Activated gamma-delta T cell treated with Interleukin-2 at 50 U/mL for 16 hours (primary cell): ENCODE data around the gene TMEM108.

ENCODE experiments used
- DNase-seq: peaks from one replicate; pipeline ENCODE4 v3.0.0-alpha.2; 2020

Gene TMEM108

GRCh38 chr3:133440652-133441051 is 402.5 kb downstream of the TMEM108 start:
- no peak for DNase-seq

- no peak for DNase-seq
Measured at GRCh38 chr3:133441867-133442270, 403.7 kb downstream of the TMEM108 start.

DNA sequence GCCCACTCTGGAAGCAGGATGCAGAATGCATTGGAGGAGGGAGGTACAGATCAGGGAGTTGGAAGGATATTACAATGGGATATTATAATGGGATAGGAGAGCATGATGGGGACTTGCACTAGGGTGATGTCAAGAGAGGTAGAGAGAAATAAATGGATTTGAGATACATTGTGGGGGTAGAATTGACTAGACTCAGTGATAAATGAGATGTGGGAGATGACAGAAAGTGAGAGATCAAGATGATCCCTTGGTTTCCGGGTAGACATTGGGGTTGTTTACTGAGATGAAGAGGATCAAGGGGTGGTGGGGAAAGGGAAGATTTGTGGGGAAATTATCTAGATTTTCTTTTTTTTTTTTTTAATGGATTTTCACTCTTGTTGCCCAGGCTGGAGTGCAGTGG is 404.3 kb downstream of the TMEM108 start:
- DNase-seq: no peak

DNA sequence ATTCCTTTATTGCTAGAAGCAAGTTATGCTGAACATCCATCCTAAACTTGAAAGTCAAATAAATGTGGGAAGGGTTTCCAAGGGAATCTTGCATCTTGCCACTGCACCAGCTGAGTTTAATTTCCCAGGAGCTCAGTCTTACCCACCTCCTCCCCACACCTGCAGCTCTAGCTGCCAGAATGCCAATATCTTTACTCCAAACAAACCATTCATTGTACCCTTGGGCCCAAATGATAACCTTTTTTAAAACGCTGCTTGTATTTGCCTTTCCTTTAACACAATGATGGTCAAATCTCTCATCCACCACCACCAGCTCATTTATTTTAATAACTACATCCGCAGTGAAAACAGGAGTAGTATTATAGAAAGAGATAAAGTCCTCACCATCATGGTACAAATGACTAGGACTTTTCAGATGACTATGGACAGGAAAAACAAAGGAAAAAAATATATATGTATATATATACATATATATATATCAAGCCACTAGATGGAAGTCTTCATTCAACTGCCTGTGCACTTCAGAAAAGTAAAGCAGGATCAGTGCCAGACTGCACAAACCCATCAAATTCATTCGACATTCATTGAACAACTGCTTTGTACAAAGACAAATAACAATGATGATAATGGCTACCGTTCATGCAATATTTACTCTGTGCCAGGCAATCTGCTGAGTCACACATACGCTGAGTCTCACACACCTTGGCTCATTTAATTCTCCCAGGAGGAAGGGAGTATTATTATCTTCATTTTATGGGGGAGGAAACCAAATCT is 405.6 kb downstream of the TMEM108 start:
- no peak for DNase-seq

DNA sequence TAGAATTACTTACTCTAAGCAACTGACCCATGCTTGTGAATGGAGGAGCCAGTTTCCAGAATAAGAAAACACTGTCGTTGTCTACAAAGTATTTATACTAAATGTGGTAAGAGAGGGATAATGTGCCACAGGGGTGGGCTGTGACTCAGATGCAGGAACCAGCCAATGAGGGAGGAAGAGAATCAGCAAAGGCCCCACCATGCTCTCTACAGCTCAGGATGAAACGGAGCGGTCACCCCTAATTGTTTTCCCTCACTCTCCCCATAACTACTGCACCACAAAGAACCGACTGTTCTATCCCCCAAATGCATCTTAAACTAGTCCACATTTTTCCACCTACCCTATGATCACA is 406.2 kb downstream of the TMEM108 start:
- DNase-seq: no peak

DNA sequence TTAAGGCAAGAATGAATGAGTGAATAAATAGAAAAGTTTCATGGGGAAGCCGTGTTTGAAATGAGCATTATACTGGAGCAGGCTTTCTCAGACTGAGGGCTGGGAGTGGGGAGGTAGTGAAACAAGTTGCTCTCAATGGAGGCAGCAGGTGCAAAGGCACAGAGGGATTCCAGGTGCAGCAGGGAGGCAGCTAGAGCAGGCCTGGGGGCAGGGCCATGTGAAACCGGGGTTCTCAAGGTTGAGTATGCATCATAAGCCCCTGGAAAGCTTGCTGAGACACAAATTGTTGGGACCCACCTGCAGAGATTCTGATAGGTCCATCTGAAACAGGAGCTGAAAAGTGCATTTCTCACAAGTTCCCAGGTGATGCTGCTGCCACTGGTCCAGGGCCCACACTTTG is 406.9 kb downstream of the TMEM108 start:
- DNase-seq: no peak
